Epithelial cell of proximal tubule (primary cell): ENCODE data around the gene IGFBP2. TPM values are rescaled to one million over a fixed set of nuclear protein-coding genes. Genes with fewer than 3 reads are reported as not detected.

Source experiments
- DNase-seq: peaks from one replicate; pipeline ENCODE4 v3.0.0-alpha.2; 2011; ENCODE audit warnings: low read depth
- H3K4me3 ChIP-seq: 2 replicates; pipeline ENCODE4 v1.5.1; 2011; ENCODE audit warnings: low read depth, mild to moderate bottlenecking, low read length
- CTCF ChIP-seq: conservative IDR thresholded peaks from 2 replicates; pipeline ENCODE4 v1.5.1; 2012; ENCODE audit warnings: low read depth, mild to moderate bottlenecking, low read length
- total RNA-seq: library from RNA; depleted of rRNA; stranded (reverse); fragments of >200 nt; gene quantifications from 2 replicates; pipeline ENCODE4 v1.2.3, GENCODE V29; 2015

Gene IGFBP2
- total RNA-seq, 1 donor from 2014 or later: 409 TPM

DNA sequence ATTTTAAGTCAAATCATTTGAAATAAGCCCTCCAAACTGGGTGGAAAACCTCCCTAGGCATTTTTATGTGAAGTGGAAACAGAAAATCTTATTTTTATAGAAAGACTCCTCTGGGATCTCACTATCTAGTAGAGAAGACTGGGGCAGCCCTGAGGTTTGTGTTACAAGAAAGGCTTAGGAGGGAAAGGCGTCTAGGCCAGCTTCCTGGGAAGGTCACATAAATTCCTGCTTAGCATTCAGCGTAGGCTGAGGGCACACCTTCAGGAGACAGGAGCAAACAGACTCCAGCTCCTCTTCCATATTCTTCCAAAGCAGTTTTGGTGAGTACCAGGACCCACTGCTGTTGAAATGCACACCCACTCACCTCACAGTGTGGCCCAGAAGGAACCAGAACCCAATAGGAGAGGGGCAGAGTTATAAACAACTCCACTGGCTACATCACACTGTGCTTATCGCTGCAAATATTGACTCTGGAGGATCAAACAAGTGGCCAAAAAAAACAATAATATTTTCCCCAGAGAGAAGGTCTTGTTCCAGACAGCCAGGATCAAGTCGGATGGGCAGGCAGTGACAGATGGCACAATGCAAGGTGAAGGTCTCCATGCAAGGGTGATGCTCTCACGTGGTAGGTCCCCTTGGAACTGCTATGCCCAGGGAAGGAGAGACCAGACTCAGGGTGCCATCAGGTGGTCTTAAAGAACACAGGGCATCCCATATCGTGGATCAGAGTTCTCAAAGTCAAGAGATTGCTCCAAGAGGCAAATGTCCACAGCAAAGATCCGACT, 17.7 kb upstream of the IGFBP2 start:
- TF ChIP-seq CTCF: no peak
- DNase-seq: no peak
- H3K4me3 ChIP-seq: no peak overlapping the region

DNA sequence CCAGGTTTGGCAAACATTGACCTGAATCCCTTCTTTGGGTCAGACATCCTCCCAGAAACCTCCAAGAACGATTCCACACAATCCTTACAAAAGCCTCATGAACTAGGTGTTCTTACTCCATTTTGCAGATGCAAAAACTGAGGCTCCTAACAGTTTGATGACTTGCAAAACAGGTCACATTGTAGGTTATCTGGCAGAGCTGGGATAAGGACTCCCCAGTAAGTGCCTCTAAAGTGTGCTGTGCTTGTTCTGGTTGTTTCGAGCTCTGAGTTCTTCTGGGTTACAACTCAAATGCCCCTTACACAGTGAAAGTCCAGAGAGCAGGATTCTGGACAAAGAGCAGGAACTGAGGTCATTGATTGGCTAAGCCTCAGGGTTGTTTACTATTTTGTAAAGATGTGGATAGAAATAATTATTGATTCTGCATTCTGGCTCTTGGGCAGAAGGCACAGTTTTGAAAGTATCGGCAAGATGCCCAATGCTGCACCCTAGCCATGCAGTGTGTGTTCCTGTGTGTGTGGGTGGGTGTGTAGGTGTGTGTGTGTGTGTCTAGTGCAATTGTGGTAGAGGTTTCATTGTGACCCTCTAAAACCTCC, 17.0 kb upstream of the IGFBP2 start:
- no peak for TF ChIP-seq CTCF
- no peak for DNase-seq
- no peak overlapping the region for H3K4me3 ChIP-seq

- no peak for DNase-seq
- no peak for TF ChIP-seq CTCF
- H3K4me3 ChIP-seq: no peak overlapping the region
Observed at GRCh38 chr2:216617159-216617815, 15.9 kb upstream of the IGFBP2 start.

DNA sequence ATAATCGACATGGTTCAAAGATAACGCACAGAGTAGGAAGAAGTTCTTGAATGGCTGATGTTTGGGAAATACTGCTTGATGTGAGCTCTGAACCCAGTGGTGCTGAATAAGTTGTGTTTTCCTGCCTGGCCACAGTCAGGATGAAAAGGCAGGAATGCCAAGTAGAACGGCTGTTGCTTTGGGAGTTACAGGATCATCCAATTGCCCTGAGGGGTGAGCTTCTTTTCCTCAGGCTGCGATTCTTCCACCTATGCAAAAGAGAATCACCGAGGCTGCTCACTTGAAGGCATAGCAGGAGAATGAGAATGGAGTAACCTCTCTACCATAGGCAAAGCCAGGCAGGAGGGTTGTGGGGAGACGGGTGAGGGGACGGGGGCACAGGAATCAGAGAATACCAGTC, 14.4 kb upstream of the IGFBP2 start:
- TF ChIP-seq CTCF: no peak
- DNase-seq: no peak
- no peak overlapping the region for H3K4me3 ChIP-seq

GRCh38 chr2:216619411-216620393, 13.5 kb upstream of the IGFBP2 start:
- H3K4me3 ChIP-seq: no peak overlapping the region
- no peak for TF ChIP-seq CTCF
- no peak for DNase-seq

GRCh38 chr2:216620786-216621185, 12.4 kb upstream of the IGFBP2 start:
- DNase-seq: no peak
- TF ChIP-seq CTCF: no peak
- no peak overlapping the region for H3K4me3 ChIP-seq
